CD8-positive, alpha-beta memory T cell (primary cell): ENCODE measurements around the gene CST7. TPM values are rescaled to one million over a fixed set of nuclear protein-coding genes. Genes with fewer than 3 reads are reported as not detected.

Source experiments
- CTCF ChIA-PET: fragments of 350-600 bp; sonication (Branson Sonifier 250); formaldehyde crosslinking; loops from one replicate; lab custom pipeline; 2021; ENCODE audit warnings: antibody characterized with exemption; lab: Charles Lee
- POLR2A ChIA-PET: fragments of 350-600 bp; sonication (Branson Sonifier 250); formaldehyde crosslinking; loops from one replicate; lab custom pipeline; 2021; ENCODE audit warnings: antibody characterized with exemption; lab: Charles Lee
- DNase-seq, 5 donors: peaks; one replicate each; pipeline versions ENCODE4 v3.0.0 to v3.0.0-alpha.2; 2020 to 2022; ENCODE audit warnings: mixed read lengths in 1 of 5
- H3K27ac ChIP-seq: one replicate; pipeline ENCODE4 v1.7.0; 2013; ENCODE audit warnings: low read depth, mild to moderate bottlenecking, low read length, moderate library complexity
- H3K27me3 ChIP-seq: 2 replicates; pipeline ENCODE4 v1.7.0; 2013; ENCODE audit warnings: low read length, mild to moderate bottlenecking; ENCODE audit not compliant: insufficient read depth, poor library complexity, severe bottlenecking
- H3K36me3 ChIP-seq: 2 replicates; pipeline ENCODE4 v1.7.0; 2013; ENCODE audit warnings: mild to moderate bottlenecking, low read length, moderate library complexity; ENCODE audit not compliant: insufficient read depth
- H3K4me1 ChIP-seq: 2 replicates; pipeline ENCODE4 v1.7.0; 2013; ENCODE audit warnings: mild to moderate bottlenecking, low read length, moderate library complexity; ENCODE audit not compliant: insufficient read depth
- H3K4me3 ChIP-seq: 2 replicates; pipeline ENCODE4 v1.7.0; 2013; ENCODE audit warnings: mild to moderate bottlenecking, low read length
- H3K9me3 ChIP-seq: 2 replicates; pipeline ENCODE4 v1.7.0; 2013; ENCODE audit warnings: mild to moderate bottlenecking, low read length
- H3K27ac Mint-ChIP-seq, 8 donors: one replicate each; pipeline ENCODE4 v1.8.0; 2020 to 2021; ENCODE audit warnings: mixed read lengths in 8 of 8, mild to moderate bottlenecking in 6 of 8, inconsistent platforms in 3 of 8, moderate library complexity in 3 of 8
- H3K27me3 Mint-ChIP-seq, 2 donors: one replicate each; pipeline ENCODE4 v1.8.0; 2020 to 2021; ENCODE audit warnings: mixed read lengths in 2 of 2, mild to moderate bottlenecking in 1 of 2, moderate library complexity in 1 of 2
- H3K36me3 Mint-ChIP-seq, 3 donors: one replicate each; pipeline ENCODE4 v1.8.0; 2020 to 2021; ENCODE audit warnings: mixed read lengths in 3 of 3, inconsistent platforms in 1 of 3, mild to moderate bottlenecking in 1 of 3
- H3K4me1 Mint-ChIP-seq, 3 donors: one replicate each; pipeline ENCODE4 v1.8.0; 2020 to 2021; ENCODE audit warnings: mixed read lengths in 3 of 3, inconsistent platforms in 1 of 3, mild to moderate bottlenecking in 1 of 3
- H3K4me3 Mint-ChIP-seq, 7 donors: one replicate each; pipeline ENCODE4 v1.8.0; 2020 to 2021; ENCODE audit warnings: mixed read lengths in 7 of 7, mild to moderate bottlenecking in 6 of 7, moderate library complexity in 4 of 7, inconsistent platforms in 2 of 7
- H3K9me3 Mint-ChIP-seq, 5 donors: one replicate each; pipeline ENCODE4 v1.8.0; 2020 to 2022; ENCODE audit warnings: mixed read lengths in 5 of 5, mild to moderate bottlenecking in 3 of 5, moderate library complexity in 2 of 5, inconsistent platforms in 1 of 5
- polyA plus RNA-seq: library from polyadenylated mRNA; unstranded; fragments of 300-500 nt; fragmentation: Illumina TruSeq; gene quantifications from one replicate; pipeline ENCODE4 v1.2.3, GENCODE V29; 2021
- total RNA-seq, 2 experiments: library from RNA; stranded (reverse); gene quantifications; one replicate each; pipeline ENCODE4 v1.2.3, GENCODE V29; 2021

CST7 gene
- total and polyA plus RNA-seq, 3 experiments from 2014 or later, result 124 to 889 (median 131) TPM

DNA sequence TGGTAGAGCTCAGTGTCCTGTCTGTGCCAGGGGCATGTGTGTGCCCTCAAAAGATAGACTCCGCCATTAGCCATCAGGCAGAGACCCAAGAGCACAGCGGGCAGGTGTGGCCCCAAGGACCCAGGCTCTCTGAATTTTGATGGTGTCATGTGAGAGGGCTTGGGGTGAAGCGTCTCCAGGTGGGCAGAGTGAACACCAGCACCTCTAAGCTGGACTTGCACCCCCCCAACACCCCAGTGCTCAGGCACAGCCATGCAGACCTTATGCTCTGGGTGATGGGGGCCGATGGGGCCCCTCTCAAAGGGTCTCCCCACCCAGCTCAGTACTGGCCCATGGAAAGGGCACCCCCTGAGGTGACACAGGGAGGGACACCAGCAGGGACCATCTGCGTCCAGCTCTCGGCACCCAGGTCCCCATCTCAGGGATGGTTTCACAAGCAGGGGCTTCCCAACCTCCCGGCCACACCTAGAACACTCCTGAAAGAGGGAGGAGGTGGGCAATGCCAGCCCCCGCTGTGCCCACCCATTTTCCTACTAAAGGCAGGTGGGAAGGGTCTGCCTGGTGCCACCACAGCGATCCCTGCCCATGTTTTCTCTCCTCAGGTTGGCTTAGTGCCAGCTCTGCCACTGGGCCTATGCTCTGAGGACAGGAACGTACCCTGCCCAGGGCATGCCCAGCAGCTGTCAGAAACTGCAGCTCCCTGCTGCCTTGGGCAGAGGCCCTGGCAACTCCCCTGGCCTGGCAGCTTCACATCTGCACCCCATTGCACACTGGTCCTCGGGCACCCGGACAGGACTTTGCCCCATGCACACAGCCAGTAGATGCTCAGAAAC is 3.5 kb downstream of the CST7 start:
- no peaks in the 10 kb centered on the region for H3K27me3 ChIP-seq
- Mint-ChIP-seq H3K36me3 (peaks cover 8 to 81% (median 11%) of the 10 kb centered on the region in 3 donors), H3K27ac (peak overlapping the region; percentile 92 to 100 (median 98)), H3K9me3 (peaks cover 0 to 5% (median 3%) of the 10 kb centered on the region in 5 donors), H3K4me1 (peaks cover 65 to 92% (median 67%) of the 10 kb centered on the region in 3 donors), H3K4me3 (peak overlapping the region; percentile 90 to 99 (median 96)), H3K27me3 (no peaks in the 10 kb centered on the region)
- H3K4me3 ChIP-seq, result peak overlapping the region; percentile 34
- peak overlapping the region; percentile 94 for H3K27ac ChIP-seq
- ChIA-PET POLR2A (interaction anchor here (2.9 to 4.7 kb wide), 2 partner anchors 7 to 22 kb away, joined by 13 to 34 read pairs; no protein-coding TSS in a partner anchor), CTCF (interaction anchor here (0.9 to 7.9 kb wide), 4 partner anchors 21 to 113 kb away, joined by 3 to 50 read pairs (median 3); no protein-coding TSS in a partner anchor)
- DNase-seq, result no peak
- peaks cover 13% of the 10 kb centered on the region for H3K36me3 ChIP-seq
- H3K9me3 ChIP-seq, result no peaks in the 10 kb centered on the region
- peaks cover 51% of the 10 kb centered on the region for H3K4me1 ChIP-seq

DNA sequence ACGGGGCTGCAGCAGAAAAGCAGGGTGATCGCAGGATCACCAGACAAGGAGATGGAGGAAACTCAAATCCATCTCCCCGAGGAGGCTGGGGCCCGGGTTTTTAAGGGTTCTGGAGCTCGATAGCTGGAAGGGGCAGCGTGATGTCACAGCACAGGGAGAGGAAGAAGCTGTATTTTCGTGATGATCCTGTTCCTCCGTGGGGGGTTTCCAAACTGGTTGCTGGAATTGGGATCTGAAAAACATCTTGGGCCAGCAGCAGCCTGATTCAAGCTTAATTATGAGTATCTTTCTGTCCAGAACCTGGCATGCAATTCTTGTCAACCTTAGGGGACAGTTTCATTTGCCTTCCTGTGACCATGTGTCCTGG is 4.1 kb downstream of the CST7 start:
- Mint-ChIP-seq H3K4me3 (peak overlapping the region; percentile 80 to 99 (median 96)), H3K27me3 (no peaks in the 10 kb centered on the region), H3K27ac (peak overlapping the region; percentile 87 to 100 (median 98)), H3K4me1 (peaks cover 60 to 92% (median 67%) of the 10 kb centered on the region in 3 donors), H3K9me3 (peaks cover 0 to 3% (median 1%) of the 10 kb centered on the region in 5 donors), H3K36me3 (peaks cover 8 to 87% (median 11%) of the 10 kb centered on the region in 3 donors)
- H3K27me3 ChIP-seq, result no peaks in the 10 kb centered on the region
- peaks cover 19% of the 10 kb centered on the region for H3K36me3 ChIP-seq
- no peaks in the 10 kb centered on the region for H3K9me3 ChIP-seq
- ChIA-PET POLR2A (interaction anchor here (2.9 to 4.7 kb wide), 2 partner anchors 7 to 23 kb away, joined by 13 to 34 read pairs; no protein-coding TSS in a partner anchor), CTCF (interaction anchor here (1.1 to 7.9 kb wide), 3 partner anchors 22 to 112 kb away, joined by 3 to 50 read pairs (median 3); no protein-coding TSS in a partner anchor)
- H3K4me1 ChIP-seq, result peaks cover 54% of the 10 kb centered on the region
- H3K4me3 ChIP-seq, result peak overlapping the region; percentile 34
- peak overlapping the region; percentile 94 for H3K27ac ChIP-seq
- DNase-seq, result no peak

DNA sequence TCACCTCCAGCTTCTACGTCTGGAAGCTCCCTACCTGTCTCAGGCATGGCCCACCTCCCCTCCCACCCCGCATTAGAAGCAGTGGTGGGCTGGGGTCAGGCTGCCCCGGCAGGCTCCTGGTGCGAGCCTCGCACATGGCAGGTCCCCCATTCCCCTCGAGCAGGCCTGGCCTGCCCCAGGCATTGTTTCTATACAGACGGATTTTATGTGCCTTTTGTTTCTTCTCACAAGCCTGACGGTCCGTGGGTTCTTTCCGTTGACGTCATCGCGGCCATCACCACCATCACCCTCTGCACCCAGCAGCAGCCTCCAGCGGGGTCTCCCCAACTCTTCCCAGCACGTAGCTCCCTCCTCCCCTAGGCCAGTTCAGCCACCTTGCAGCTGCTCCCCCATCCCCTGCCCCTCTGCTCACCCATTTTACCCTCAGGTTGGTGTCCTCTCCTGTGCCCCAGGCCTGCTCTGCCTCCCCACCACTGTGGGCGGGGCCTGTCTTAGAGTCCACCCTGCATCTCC is 4.6 kb downstream of the CST7 start:
- peak overlapping the region; percentile 87 to 100 (median 98) for H3K27ac Mint-ChIP-seq
- H3K36me3 Mint-ChIP-seq, result peaks cover 8 to 90% (median 11%) of the 10 kb centered on the region in 3 donors
- CTCF ChIA-PET, result interaction anchor here (1.1 to 7.9 kb wide), 6 partner anchors 8 to 112 kb away, joined by 3 to 50 read pairs (median 4); no protein-coding TSS in a partner anchor
- H3K27me3 ChIP-seq, result no peaks in the 10 kb centered on the region
- peaks cover 23% of the 10 kb centered on the region for H3K36me3 ChIP-seq
- peak in 4 of 5 donors; percentile 53 to 76 (median 58) for DNase-seq
- peaks cover 0 to 2% (median under 1%) of the 10 kb centered on the region in 5 donors for H3K9me3 Mint-ChIP-seq
- peak overlapping the region; percentile 34 for H3K4me3 ChIP-seq
- peaks cover 56% of the 10 kb centered on the region for H3K4me1 ChIP-seq
- H3K9me3 ChIP-seq, result no peaks in the 10 kb centered on the region
- peak overlapping the region; percentile 80 to 99 (median 96) for H3K4me3 Mint-ChIP-seq
- no peaks in the 10 kb centered on the region for H3K27me3 Mint-ChIP-seq
- H3K27ac ChIP-seq, result peak overlapping the region; percentile 94
- peaks cover 57 to 92% (median 64%) of the 10 kb centered on the region in 3 donors for H3K4me1 Mint-ChIP-seq
- POLR2A ChIA-PET, result interaction anchor here (2.9 kb wide), 1 partner anchor 23 kb away, joined by 13 read pairs; no protein-coding TSS in a partner anchor

DNA sequence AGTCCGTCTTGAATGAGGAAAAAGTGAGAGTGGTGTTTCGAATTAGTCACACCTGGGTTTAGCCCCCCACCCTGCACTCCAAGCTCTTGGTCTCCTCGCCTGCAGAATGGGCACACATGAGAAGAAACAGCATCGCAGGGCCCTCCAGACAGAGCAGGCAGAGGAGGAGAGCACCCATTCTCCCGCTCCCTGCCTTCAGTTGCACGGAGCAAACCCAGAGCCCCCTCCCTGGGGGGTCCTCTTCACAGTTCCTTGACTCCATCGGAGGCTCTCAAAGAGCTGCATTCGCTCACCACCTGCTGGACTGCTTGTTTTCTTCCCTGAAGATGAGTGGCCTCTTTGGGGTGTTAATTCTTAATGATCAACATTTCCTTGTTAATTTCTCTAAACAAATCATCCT is 5.1 kb downstream of the CST7 start:
- H3K4me3 ChIP-seq, result no peak overlapping the region
- peaks cover 60 to 93% (median 65%) of the 10 kb centered on the region in 3 donors for H3K4me1 Mint-ChIP-seq
- no peaks in the 10 kb centered on the region for H3K27me3 ChIP-seq
- H3K27ac Mint-ChIP-seq, result peak overlapping the region; percentile 87 to 100 (median 98)
- no peak for DNase-seq
- no peaks in the 10 kb centered on the region for H3K27me3 Mint-ChIP-seq
- H3K9me3 ChIP-seq, result no peaks in the 10 kb centered on the region
- ChIA-PET CTCF (interaction anchor here (0.9 to 7.9 kb wide), 7 partner anchors 8 to 111 kb away, joined by 3 to 50 read pairs (median 3); no protein-coding TSS in a partner anchor), POLR2A (interaction anchor here (0.8 to 2.9 kb wide), 3 partner anchors 24 to 233 kb away, joined by 3 to 13 read pairs (median 3); no protein-coding TSS in a partner anchor)
- H3K4me3 Mint-ChIP-seq, result peak overlapping the region; percentile 80 to 99 (median 96)
- no peaks in the 10 kb centered on the region for H3K9me3 Mint-ChIP-seq
- peak overlapping the region; percentile 94 for H3K27ac ChIP-seq
- peaks cover 58% of the 10 kb centered on the region for H3K4me1 ChIP-seq
- peaks cover 9 to 90% (median 12%) of the 10 kb centered on the region in 3 donors for H3K36me3 Mint-ChIP-seq
- peaks cover 27% of the 10 kb centered on the region for H3K36me3 ChIP-seq

DNA sequence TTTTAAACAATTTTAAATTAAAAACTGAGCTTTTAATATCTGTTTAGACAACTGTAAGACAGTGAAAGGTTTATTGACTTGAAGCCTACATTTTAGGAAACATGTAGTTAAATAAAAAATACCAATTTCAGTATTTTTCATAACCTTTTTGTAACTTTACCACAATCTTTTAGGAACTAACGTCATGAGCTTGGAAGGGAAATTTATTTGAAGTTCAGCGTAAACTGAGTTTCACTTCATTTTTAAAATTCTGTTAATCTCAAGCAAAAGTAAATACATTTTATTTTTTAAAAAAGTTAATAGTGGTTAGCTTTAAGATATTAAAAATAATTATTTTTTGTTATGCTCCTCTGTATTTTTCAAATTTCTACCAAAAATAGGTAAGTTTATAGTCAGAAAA is 5.5 kb downstream of the CST7 start:
- Histone ChIP-seq H3K36me3 (peaks cover 30% of the 10 kb centered on the region), H3K4me3 (no peak overlapping the region), H3K27ac (peak overlapping the region; percentile 33), H3K9me3 (no peaks in the 10 kb centered on the region), H3K27me3 (no peaks in the 10 kb centered on the region), H3K4me1 (peaks cover 57% of the 10 kb centered on the region)
- no peak for DNase-seq
- peaks cover 64 to 95% (median 69%) of the 10 kb centered on the region in 3 donors for H3K4me1 Mint-ChIP-seq
- no peaks in the 10 kb centered on the region for H3K27me3 Mint-ChIP-seq
- ChIA-PET POLR2A (interaction anchor here (0.8 to 2.9 kb wide), 5 partner anchors 22 to 233 kb away, joined by 3 to 13 read pairs (median 4); partner anchors contain the start of gene APMAP), CTCF (interaction anchor here (0.7 to 7.9 kb wide), 10 partner anchors 9 to 445 kb away, joined by 3 to 50 read pairs (median 3); partner anchors contain the start of gene APMAP)
- H3K27ac Mint-ChIP-seq, result peak overlapping the region; percentile 87 to 100 (median 98)
- peaks cover 13 to 90% (median 16%) of the 10 kb centered on the region in 3 donors for H3K36me3 Mint-ChIP-seq
- no peaks in the 10 kb centered on the region for H3K9me3 Mint-ChIP-seq
- H3K4me3 Mint-ChIP-seq, result peak overlapping the region; percentile 80 to 99 (median 96)

DNA sequence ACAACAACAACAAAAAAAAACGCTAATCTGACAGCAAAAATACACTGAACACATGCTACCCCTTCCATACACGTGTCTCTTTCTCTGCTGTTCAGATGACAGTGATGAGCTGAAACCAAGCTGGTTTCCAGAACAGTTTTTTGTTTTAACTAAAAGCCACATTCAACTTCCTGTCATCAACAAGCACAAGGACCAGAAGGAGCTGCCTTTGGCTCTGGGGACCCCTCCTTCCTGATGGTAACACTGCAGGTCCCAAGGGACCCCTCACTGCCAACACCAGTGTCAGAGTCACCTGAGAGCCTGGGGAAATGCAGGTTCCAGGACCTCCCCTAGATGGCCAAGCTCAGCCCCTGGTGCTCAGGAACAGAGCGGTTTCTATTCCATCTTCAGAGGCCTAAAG is 6.0 kb downstream of the CST7 start:
- Mint-ChIP-seq H3K4me1 (peaks cover 66 to 95% (median 74%) of the 10 kb centered on the region in 3 donors), H3K27me3 (no peaks in the 10 kb centered on the region), H3K4me3 (peak overlapping the region; percentile 18 to 79 (median 68)), H3K36me3 (peaks cover 13 to 90% (median 20%) of the 10 kb centered on the region in 3 donors), H3K9me3 (no peaks in the 10 kb centered on the region), H3K27ac (peak overlapping the region; percentile 86 to 98 (median 94))
- CTCF ChIA-PET, result interaction anchor here (0.7 to 7.9 kb wide), 9 partner anchors 9 to 444 kb away, joined by 3 to 50 read pairs (median 3); partner anchors contain the start of gene APMAP
- peaks cover 62% of the 10 kb centered on the region for H3K4me1 ChIP-seq
- H3K27ac ChIP-seq, result peak overlapping the region; percentile 33
- H3K9me3 ChIP-seq, result no peaks in the 10 kb centered on the region
- no peaks in the 10 kb centered on the region for H3K27me3 ChIP-seq
- no peak overlapping the region for H3K4me3 ChIP-seq
- peak in 4 of 5 donors; percentile 26 to 57 (median 44) for DNase-seq
- POLR2A ChIA-PET, result interaction anchor here (0.8 to 2.9 kb wide), 5 partner anchors 23 to 232 kb away, joined by 3 to 13 read pairs (median 4); partner anchors contain the start of gene APMAP
- H3K36me3 ChIP-seq, result peaks cover 35% of the 10 kb centered on the region
